Measurements from ENCODE around the gene ACSF3. TPM values are rescaled to one million over a fixed set of nuclear protein-coding genes. Genes with fewer than 3 reads are reported as not detected.

ACSF3 gene
- total RNA-seq, 6 experiments from 2014 or later, result 18.4 to 24.2 (median 21.2) TPM

- Mint-ChIP-seq H3K4me1 (ENCODE audit: low read depth) (no peaks in the 10 kb centered on the region), H3K36me3 (ENCODE audit: low read depth) (no peaks in the 10 kb centered on the region), H3K27ac (no peak overlapping the region), H3K9me3 (no peaks in the 10 kb centered on the region), H3K4me3 (no peak overlapping the region), H3K27me3 (ENCODE audit: insufficient read depth) (peaks cover 29% of the 10 kb centered on the region)
- DNase-seq, result no peak
- no peak for TF ChIP-seq CTCF (IDR thresholded peaks at IDR 0.05)
Observed at GRCh38 chr16:89054261-89054661, 39.4 kb upstream of the ACSF3 start.

- no peak for DNase-seq
- Mint-ChIP-seq H3K9me3 (no peaks in the 10 kb centered on the region), H3K4me3 (no peak overlapping the region), H3K36me3 (ENCODE audit: low read depth) (no peaks in the 10 kb centered on the region), H3K27me3 (ENCODE audit: insufficient read depth) (peaks cover 27% of the 10 kb centered on the region), H3K27ac (no peak overlapping the region), H3K4me1 (ENCODE audit: low read depth) (no peaks in the 10 kb centered on the region)
- TF ChIP-seq CTCF (IDR thresholded peaks at IDR 0.05), result no peak
Observed at GRCh38 chr16:89054714-89055113, 38.9 kb upstream of the ACSF3 start.

- no peak for TF ChIP-seq CTCF (IDR thresholded peaks at IDR 0.05)
- Mint-ChIP-seq H3K36me3 (ENCODE audit: low read depth) (no peaks in the 10 kb centered on the region), H3K27ac (no peak overlapping the region), H3K4me1 (ENCODE audit: low read depth) (no peaks in the 10 kb centered on the region), H3K4me3 (no peak overlapping the region), H3K27me3 (ENCODE audit: insufficient read depth) (peaks cover 27% of the 10 kb centered on the region), H3K9me3 (no peaks in the 10 kb centered on the region)
- DNase-seq, result no peak
Observed at GRCh38 chr16:89055313-89055712, 38.3 kb upstream of the ACSF3 start.

- H3K4me1 Mint-ChIP-seq (ENCODE audit: low read depth), result no peaks in the 10 kb centered on the region
- no peak overlapping the region for H3K27ac Mint-ChIP-seq
- H3K27me3 Mint-ChIP-seq (ENCODE audit: insufficient read depth), result peaks cover 32% of the 10 kb centered on the region
Observed at GRCh38 chr16:89055894-89056555, 37.6 kb upstream of the ACSF3 start.

GRCh38 chr16:89056592-89056991 lies 37.1 kb upstream of the ACSF3 start:
- Mint-ChIP-seq H3K27ac (no peak overlapping the region), H3K36me3 (ENCODE audit: low read depth) (no peaks in the 10 kb centered on the region), H3K9me3 (no peaks in the 10 kb centered on the region), H3K4me1 (ENCODE audit: low read depth) (no peaks in the 10 kb centered on the region), H3K27me3 (ENCODE audit: insufficient read depth) (peaks cover 37% of the 10 kb centered on the region), H3K4me3 (no peak overlapping the region)
- no peak for DNase-seq
- TF ChIP-seq CTCF (IDR thresholded peaks at IDR 0.05), result no peak

More at GRCh38 chr16:89055894-89056555, 37.6 kb upstream of the ACSF3 start:
- no peak for TF ChIP-seq CTCF (IDR thresholded peaks at IDR 0.05)
- Mint-ChIP-seq H3K4me3 (no peak overlapping the region), H3K9me3 (no peaks in the 10 kb centered on the region), H3K36me3 (ENCODE audit: low read depth) (no peaks in the 10 kb centered on the region)
- DNase-seq, result no peak

Data from HFFc6 (cell line).